ENCODE measurements around the gene DNAH12. TPM values are rescaled to one million over a fixed set of nuclear protein-coding genes. Genes with fewer than 3 reads are reported as not detected.
A peak's percentile ranks its signal among the peaks of the same experiment; 100 is the strongest.

The DNAH12 gene
- polyA plus RNA-seq, 3 donors: 0.03 TPM; not detected in 2

DNA sequence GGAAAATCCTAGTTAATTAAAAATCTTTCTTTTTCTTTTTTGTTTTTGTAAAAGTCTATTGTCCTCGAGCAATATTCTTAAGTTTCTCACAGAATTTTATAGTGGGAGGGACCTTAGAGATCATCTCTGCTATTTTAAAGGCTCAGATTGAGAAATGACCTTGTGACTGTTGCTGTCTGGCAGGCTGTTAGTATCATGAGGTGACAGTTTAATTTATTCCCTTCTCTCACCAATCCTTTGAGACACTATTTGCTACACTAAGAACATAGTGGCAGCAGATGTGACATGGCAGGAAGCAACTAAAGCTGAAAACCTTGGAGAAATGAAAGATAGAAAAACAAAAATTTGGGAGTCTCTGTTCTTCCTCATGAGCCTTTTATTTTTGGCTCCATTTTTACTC, 291.7 kb downstream of the DNAH12 start:
- H2AFZ ChIP-seq (ENCODE audit: insufficient read depth, low read depth, low read length, poor library complexity, severe bottlenecking): no peak overlapping the region
- no peak overlapping the region for H3K9ac ChIP-seq (ENCODE audit: insufficient read depth, low read length, poor library complexity, severe bottlenecking)
- no peak overlapping the region for H3K4me2 ChIP-seq (replicated peaks; ENCODE audit: extremely low read depth, low read length, poor library complexity, severe bottlenecking)
- no peak for DNase-seq
- no peaks in the 10 kb centered on the region for H3K27me3 ChIP-seq (ENCODE audit: control insufficient read depth in 2 of 2, insufficient read depth in 2 of 2, low read length in 2 of 2)
- intact Hi-C loops (cut with micrococcal nuclease): no loop called here
- no peak overlapping the region for H3K27ac ChIP-seq (ENCODE audit: low read depth in 1 of 2, low read length in 2 of 2)
- no peak overlapping the region for H3K4me3 ChIP-seq (replicated peaks in 1 of 3; ENCODE audit: low read depth in 2 of 3, low read length in 3 of 3)
- Mint-ChIP-seq H3K36me3 (peaks cover 56 to 71% of the 10 kb centered on the region in 2 donors), H3K4me3 (no peak overlapping the region), H3K4me1 (no peaks in the 10 kb centered on the region), H3K27ac (peak overlapping the region in 1 of 7 donors; percentile 21), H3K27me3 (ENCODE audit: low read depth in 3 of 3) (no peaks in the 10 kb centered on the region), H3K9me3 (peaks cover 0 to 2% (median 0%) of the 10 kb centered on the region in 7 donors)
- H4K20me1 ChIP-seq (ENCODE audit: insufficient read depth, low read length): no peaks in the 10 kb centered on the region
- TF ChIP-seq, protein P1, sequence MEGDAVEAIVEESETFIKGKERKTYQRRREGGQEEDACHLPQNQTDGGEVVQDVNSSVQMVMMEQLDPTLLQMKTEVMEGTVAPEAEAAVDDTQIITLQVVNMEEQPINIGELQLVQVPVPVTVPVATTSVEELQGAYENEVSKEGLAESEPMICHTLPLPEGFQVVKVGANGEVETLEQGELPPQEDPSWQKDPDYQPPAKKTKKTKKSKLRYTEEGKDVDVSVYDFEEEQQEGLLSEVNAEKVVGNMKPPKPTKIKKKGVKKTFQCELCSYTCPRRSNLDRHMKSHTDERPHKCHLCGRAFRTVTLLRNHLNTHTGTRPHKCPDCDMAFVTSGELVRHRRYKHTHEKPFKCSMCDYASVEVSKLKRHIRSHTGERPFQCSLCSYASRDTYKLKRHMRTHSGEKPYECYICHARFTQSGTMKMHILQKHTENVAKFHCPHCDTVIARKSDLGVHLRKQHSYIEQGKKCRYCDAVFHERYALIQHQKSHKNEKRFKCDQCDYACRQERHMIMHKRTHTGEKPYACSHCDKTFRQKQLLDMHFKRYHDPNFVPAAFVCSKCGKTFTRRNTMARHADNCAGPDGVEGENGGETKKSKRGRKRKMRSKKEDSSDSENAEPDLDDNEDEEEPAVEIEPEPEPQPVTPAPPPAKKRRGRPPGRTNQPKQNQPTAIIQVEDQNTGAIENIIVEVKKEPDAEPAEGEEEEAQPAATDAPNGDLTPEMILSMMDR (IDR thresholded peaks at IDR 0.05): no peak
- peaks cover 60 to 88% of the 10 kb centered on the region in 2 donors for H3K36me3 ChIP-seq (replicated peaks in 1 of 2; ENCODE audit: control insufficient read depth in 1 of 2, insufficient read depth in 2 of 2, low read length in 2 of 2)
- WGBS (ENCODE audit: insufficient coverage): no CpG with 5 or more reads among the region's 1 CpG
- no peaks in the 10 kb centered on the region for H3K9me3 ChIP-seq (replicated peaks in 1 of 2; ENCODE audit: control insufficient read depth in 1 of 2, insufficient read depth in 1 of 2, low read length in 2 of 2)
- no peaks in the 10 kb centered on the region for H3K4me1 ChIP-seq (ENCODE audit: control insufficient read depth in 1 of 2, insufficient read depth in 2 of 2, low read length in 2 of 2)
- H3K79me2 ChIP-seq (ENCODE audit: insufficient read depth, low read length): no peaks in the 10 kb centered on the region

DNA sequence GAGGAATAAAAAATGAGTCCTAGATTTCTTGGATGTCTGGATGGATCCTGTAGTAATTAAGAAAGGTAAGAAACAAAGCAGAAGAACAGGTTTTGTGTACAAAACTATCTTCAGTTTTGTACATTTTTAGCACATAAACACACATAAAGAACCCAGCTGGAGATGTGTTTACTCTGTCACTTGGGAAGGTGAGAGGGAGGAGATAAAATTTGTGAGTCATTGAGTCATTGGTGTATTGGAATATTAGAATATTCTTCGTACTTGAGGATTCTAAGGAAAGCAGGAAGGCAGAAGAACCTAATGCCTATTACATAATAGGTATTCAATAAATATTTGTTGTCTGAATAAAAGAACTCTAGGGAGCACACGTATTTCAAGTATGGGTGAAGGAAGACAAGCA, 299.2 kb downstream of the DNAH12 start:
- no peak for DNase-seq
- Mint-ChIP-seq H3K36me3 (peaks cover 75 to 90% of the 10 kb centered on the region in 2 donors), H3K4me1 (no peaks in the 10 kb centered on the region), H3K27ac (peak overlapping the region in 2 of 7 donors; percentile 3 to 6), H3K27me3 (ENCODE audit: low read depth in 3 of 3) (no peaks in the 10 kb centered on the region), H3K9me3 (no peaks in the 10 kb centered on the region), H3K4me3 (no peak overlapping the region)
- WGBS (ENCODE audit: insufficient coverage): no CpG with 5 or more reads among the region's 2 CpGs
- Histone ChIP-seq H2AFZ (ENCODE audit: insufficient read depth, low read depth, low read length, poor library complexity, severe bottlenecking) (no peak overlapping the region), H4K20me1 (ENCODE audit: insufficient read depth, low read length) (no peaks in the 10 kb centered on the region), H3K4me3 (replicated peaks in 1 of 3; ENCODE audit: low read depth in 2 of 3, low read length in 3 of 3) (no peak overlapping the region), H3K9ac (ENCODE audit: insufficient read depth, low read length, poor library complexity, severe bottlenecking) (no peak overlapping the region), H3K4me1 (ENCODE audit: control insufficient read depth in 1 of 2, insufficient read depth in 2 of 2, low read length in 2 of 2) (no peaks in the 10 kb centered on the region), H3K9me3 (replicated peaks in 1 of 2; ENCODE audit: control insufficient read depth in 1 of 2, insufficient read depth in 1 of 2, low read length in 2 of 2) (no peaks in the 10 kb centered on the region), H3K27me3 (ENCODE audit: control insufficient read depth in 2 of 2, insufficient read depth in 2 of 2, low read length in 2 of 2) (no peaks in the 10 kb centered on the region), H3K27ac (ENCODE audit: low read depth in 1 of 2, low read length in 2 of 2) (no peak overlapping the region), H3K4me2 (replicated peaks; ENCODE audit: extremely low read depth, low read length, poor library complexity, severe bottlenecking) (no peak overlapping the region), H3K36me3 (replicated peaks in 1 of 2; ENCODE audit: control insufficient read depth in 1 of 2, insufficient read depth in 2 of 2, low read length in 2 of 2) (peaks cover 84 to 100% of the 10 kb centered on the region in 2 donors), H3K79me2 (ENCODE audit: insufficient read depth, low read length) (peaks cover 4% of the 10 kb centered on the region)
- TF ChIP-seq, protein P1 (IDR thresholded peaks at IDR 0.05): no peak
- intact Hi-C loops (cut with micrococcal nuclease): no loop called here

Small RNAs within 50 kb of the gene (small RNA-seq; reads per million reads assigned to genes)
- gene RF00019 (ENCODE audit: insufficient read length, low read depth) (not detected), gene RNU6-108P (ENCODE audit: insufficient read length, low read depth) (not detected), gene RNU6-1181P (ENCODE audit: insufficient read length, low read depth) (not detected), gene RNU6-483P (ENCODE audit: insufficient read length, low read depth) (not detected)

Other genes starting within 250 kb of the DNAH12 start
- 10 to 100 TPM in 2 of 3 donors, 1 to 10 TPM in 1; 5.1 to 11.3 (median 11.0) TPM for gene PDE12, start 11.9 kb upstream of the DNAH12 start, polyA plus RNA-seq
- gene ARF4, start 53.0 kb upstream of the DNAH12 start, polyA plus RNA-seq: 100 to 1,000 TPM in 2 of 3 donors, 10 to 100 TPM in 1; 60.2 to 229 (median 224) TPM
- gene DENND6A, start 148.7 kb upstream of the DNAH12 start, polyA plus RNA-seq: 10 to 100 TPM; 10.8 to 20.8 (median 15.4) TPM
- 10 to 100 TPM; 12.3 to 17.6 (median 16.1) TPM for gene SLMAP, start 212.0 kb upstream of the DNAH12 start, polyA plus RNA-seq

All from CD14-positive monocyte (primary cell).